ENCODE measurements around the gene LMAN2. TPM values are rescaled to one million over a fixed set of nuclear protein-coding genes. Genes with fewer than 3 reads are reported as not detected.

LMAN2 gene
- polyA plus RNA-seq, 3 donors: 148 to 275 (median 259) TPM

DNA sequence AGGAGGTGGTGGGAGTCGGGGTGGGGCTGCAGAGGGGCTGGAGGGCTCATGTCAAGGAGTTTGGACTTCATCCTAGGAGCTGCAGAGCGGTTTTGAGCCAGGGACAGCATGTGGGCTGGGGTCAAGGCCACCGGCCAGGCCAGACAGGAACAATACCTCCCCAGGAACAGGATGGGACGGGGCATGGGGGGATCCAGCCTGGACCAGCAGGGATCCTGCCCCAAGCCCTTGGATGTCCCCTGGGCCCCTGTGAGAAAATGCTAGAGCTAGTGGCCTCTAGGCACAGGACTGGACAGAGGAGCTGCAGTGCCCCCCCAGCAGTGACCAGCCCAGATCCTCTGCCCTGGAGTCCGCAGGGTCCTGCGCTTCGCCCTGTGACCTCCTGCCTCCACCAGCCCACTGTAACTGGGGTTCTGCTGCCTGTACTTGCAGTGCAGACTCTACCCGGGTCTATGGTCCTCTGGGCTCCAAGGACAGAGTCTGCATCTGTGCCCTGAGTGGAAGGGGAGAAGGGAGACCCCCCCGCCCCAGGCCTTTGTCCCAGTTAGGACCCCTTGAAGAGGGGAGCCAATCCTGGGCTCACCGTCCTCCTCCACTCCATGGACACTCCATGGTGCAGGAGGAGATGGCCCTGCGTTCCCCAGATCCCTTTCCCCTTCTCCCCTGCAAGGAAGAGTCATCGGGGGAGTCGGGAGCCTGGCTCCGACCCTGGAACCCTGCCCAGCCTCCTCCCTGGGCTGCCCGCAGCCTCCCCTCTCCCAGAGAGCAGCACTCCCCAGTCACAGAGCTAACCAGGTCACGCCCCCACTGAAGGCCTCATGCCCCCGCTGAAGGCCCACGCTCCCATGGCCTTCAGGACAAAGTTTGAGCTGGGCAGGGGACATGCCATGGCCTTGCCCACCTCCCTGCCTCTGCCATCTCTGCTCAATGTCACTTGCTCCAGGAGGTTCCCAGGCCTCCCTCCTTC lies 36.8 kb downstream of the LMAN2 start:
- Histone ChIP-seq H3K27me3 (ENCODE audit: control insufficient read depth in 2 of 2, insufficient read depth in 2 of 2, low read length in 2 of 2) (no peaks in the 10 kb centered on the region), H4K20me1 (ENCODE audit: insufficient read depth, low read length) (peaks cover 44% of the 10 kb centered on the region), H3K4me2 (replicated peaks; ENCODE audit: extremely low read depth, low read length, poor library complexity, severe bottlenecking) (no peak overlapping the region), H3K9me3 (replicated peaks in 1 of 2; ENCODE audit: control insufficient read depth in 1 of 2, insufficient read depth in 1 of 2, low read length in 2 of 2) (peaks cover 4 to 5% of the 10 kb centered on the region in 2 donors), H2AFZ (ENCODE audit: insufficient read depth, low read depth, low read length, poor library complexity, severe bottlenecking) (no peak overlapping the region), H3K79me2 (ENCODE audit: insufficient read depth, low read length) (peaks cover 52% of the 10 kb centered on the region), H3K4me1 (ENCODE audit: control insufficient read depth in 1 of 2, insufficient read depth in 2 of 2, low read length in 2 of 2) (peaks cover 37 to 47% of the 10 kb centered on the region in 2 donors), H3K27ac (ENCODE audit: low read depth in 1 of 2, low read length in 2 of 2) (no peak overlapping the region), H3K9ac (ENCODE audit: insufficient read depth, low read length, poor library complexity, severe bottlenecking) (no peak overlapping the region), H3K36me3 (replicated peaks in 1 of 2; ENCODE audit: control insufficient read depth in 1 of 2, insufficient read depth in 2 of 2, low read length in 2 of 2) (no peaks in the 10 kb centered on the region), H3K4me3 (replicated peaks in 1 of 3; ENCODE audit: low read depth in 2 of 3, low read length in 3 of 3) (no peak overlapping the region)
- Mint-ChIP-seq H3K4me3 (no peak overlapping the region), H3K9me3 (peaks cover 5 to 10% (median 7%) of the 10 kb centered on the region in 7 donors), H3K36me3 (peaks cover 14 to 30% of the 10 kb centered on the region in 2 donors), H3K27ac (no peak overlapping the region), H3K4me1 (peaks cover 43% of the 10 kb centered on the region), H3K27me3 (ENCODE audit: low read depth in 3 of 3) (peaks cover 0 to 4% (median 2%) of the 10 kb centered on the region in 3 donors)
- TF ChIP-seq CTCF (IDR thresholded peaks at IDR 0.05): no peak
- WGBS (ENCODE audit: insufficient coverage): 96% methylated on average over 15 of the region's 18 CpGs
- intact Hi-C loops (cut with micrococcal nuclease): loop anchor here (5.0 to 10.0 kb wide), 4 partner anchors 33 to 280 kb away; partner anchors contain the start of genes DOK3 (in 1 of the 2), PDLIM7 (in 1 of the 2) and TMED9 (in 1 of the 2)
- no peak for DNase-seq

DNA sequence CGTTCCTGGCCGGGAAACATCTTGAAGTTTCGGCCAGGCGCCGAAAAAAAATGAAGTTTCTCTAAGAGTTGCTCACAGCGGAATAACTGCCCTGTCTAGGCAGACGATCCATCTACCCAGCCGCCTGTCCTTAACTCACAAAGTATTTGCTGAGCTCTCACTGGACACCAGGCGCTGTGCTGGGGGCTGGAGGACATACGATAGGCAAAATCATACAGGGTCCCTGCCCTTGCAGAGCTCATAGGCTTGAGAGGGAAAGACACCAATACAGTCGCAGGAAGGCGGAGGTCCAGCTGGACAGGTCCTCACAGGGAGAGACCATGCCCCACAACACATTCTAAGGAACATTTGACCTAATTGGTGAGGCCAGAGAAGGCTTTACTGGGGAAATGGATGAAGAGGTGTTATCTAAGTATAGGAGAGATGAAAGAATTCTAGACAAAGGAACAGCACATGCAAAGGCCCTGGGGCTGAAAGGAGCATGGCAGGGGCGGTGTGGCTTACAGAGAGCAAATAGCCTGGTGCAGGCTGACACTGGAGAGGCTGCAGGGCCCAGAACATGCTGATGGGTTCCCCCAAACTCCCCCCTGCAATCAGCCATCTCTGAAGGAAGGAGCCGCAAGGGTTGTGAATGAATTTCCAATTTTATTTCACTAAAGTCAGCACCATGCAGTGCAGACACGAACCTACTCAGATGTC lies 37.8 kb downstream of the LMAN2 start:
- DNase-seq: no peak
- Histone ChIP-seq H3K79me2 (ENCODE audit: insufficient read depth, low read length) (peaks cover 61% of the 10 kb centered on the region), H3K4me3 (replicated peaks in 1 of 3; ENCODE audit: low read depth in 2 of 3, low read length in 3 of 3) (no peak overlapping the region), H3K27me3 (ENCODE audit: control insufficient read depth in 2 of 2, insufficient read depth in 2 of 2, low read length in 2 of 2) (no peaks in the 10 kb centered on the region), H3K4me2 (replicated peaks; ENCODE audit: extremely low read depth, low read length, poor library complexity, severe bottlenecking) (no peak overlapping the region), H3K4me1 (ENCODE audit: control insufficient read depth in 1 of 2, insufficient read depth in 2 of 2, low read length in 2 of 2) (peaks cover 47 to 55% of the 10 kb centered on the region in 2 donors), H3K9me3 (replicated peaks in 1 of 2; ENCODE audit: control insufficient read depth in 1 of 2, insufficient read depth in 1 of 2, low read length in 2 of 2) (no peaks in the 10 kb centered on the region), H2AFZ (ENCODE audit: insufficient read depth, low read depth, low read length, poor library complexity, severe bottlenecking) (no peak overlapping the region), H3K9ac (ENCODE audit: insufficient read depth, low read length, poor library complexity, severe bottlenecking) (no peak overlapping the region), H4K20me1 (ENCODE audit: insufficient read depth, low read length) (peaks cover 44% of the 10 kb centered on the region), H3K27ac (ENCODE audit: low read depth in 1 of 2, low read length in 2 of 2) (no peak overlapping the region), H3K36me3 (replicated peaks in 1 of 2; ENCODE audit: control insufficient read depth in 1 of 2, insufficient read depth in 2 of 2, low read length in 2 of 2) (no peaks in the 10 kb centered on the region)
- Mint-ChIP-seq H3K27ac (no peak overlapping the region), H3K27me3 (ENCODE audit: low read depth in 3 of 3) (peaks cover 0 to 3% (median 2%) of the 10 kb centered on the region in 3 donors), H3K4me1 (peaks cover 52% of the 10 kb centered on the region), H3K36me3 (peaks cover 8 to 26% of the 10 kb centered on the region in 2 donors), H3K9me3 (peaks cover 0 to under 1% (median 0%) of the 10 kb centered on the region in 7 donors), H3K4me3 (no peak overlapping the region)
- TF ChIP-seq CTCF (IDR thresholded peaks at IDR 0.05): no peak
- WGBS (ENCODE audit: insufficient coverage): 97% methylated on average over 10 of the region's 15 CpGs
- intact Hi-C loops (cut with micrococcal nuclease): loop anchor here (5.0 to 10.0 kb wide), 4 partner anchors 34 to 281 kb away; partner anchors contain the start of genes DOK3 (in 1 of the 2), PDLIM7 (in 1 of the 2) and TMED9 (in 1 of the 2)
